HEK293 (cell line): Measurements from ENCODE around the gene FPR1.

ENCODE experiments used
- CTCF ChIA-PET: fragments of 350-600 bp; formaldehyde crosslinking; extraction: SDS; loops from one replicate; lab custom pipeline; 2021; ENCODE audit warnings: antibody characterized with exemption; lab: Yijun Ruan, JAX
- POLR2A ChIA-PET: fragments of 300-600 bp; formaldehyde crosslinking; extraction: SDS; loops from one replicate; lab custom pipeline; 2020; ENCODE audit warnings: antibody characterized with exemption, inconsistent platforms; lab: Yijun Ruan, JAX
- H3K27ac ChIP-seq: fragments of 200-500 bp; sonication (Bioruptor generic); 2 replicates; pipeline ENCODE4 v1.5.1; 2014; ENCODE audit warnings: low read depth, low read length, control low read depth, inconsistent platforms; ENCODE audit errors: extremely low read depth
- H3K36me3 ChIP-seq, 2 experiments: fragments of 200-500 bp in 1 of 2; sonication (Bioruptor generic) in 1 of 2; 1 replicate in 1 of 2; 2 replicates in 1 of 2; pipeline ENCODE4 v1.5.1; 2014 to 2017; ENCODE audit warnings: inconsistent platforms in 2 of 2, low read length in 2 of 2; ENCODE audit not compliant: control insufficient read depth in 2 of 2, insufficient read depth in 1 of 2
- H3K4me1 ChIP-seq: fragments of 200-500 bp; sonication (Bioruptor generic); 2 replicates; pipeline ENCODE4 v1.5.1; 2014; ENCODE audit warnings: mild to moderate bottlenecking, low read length, inconsistent platforms; ENCODE audit not compliant: control insufficient read depth, insufficient read depth
- H3K4me3 ChIP-seq: 2 replicates; pipeline ENCODE4 v1.5.1; 2011; ENCODE audit warnings: low read depth, mild to moderate bottlenecking, control low read depth, low read length, moderate library complexity
- H3K9me3 ChIP-seq: fragments of 200-500 bp; sonication (Bioruptor generic); 2 replicates; pipeline ENCODE4 v1.5.1; 2014; ENCODE audit warnings: low read depth, low read length, inconsistent platforms; ENCODE audit not compliant: control insufficient read depth, insufficient read depth
- KLF17 ChIP-seq: fragments of 450-650 bp; formaldehyde crosslinking; IDR thresholded peaks from 2 replicates; pipeline ENCODE4 v1.5.1; 2016; ENCODE audit warnings: missing biosample characterization, missing genetic modification characterization
- OSR2 ChIP-seq: fragments of 450-650 bp; formaldehyde crosslinking; IDR thresholded peaks from 2 replicates; pipeline ENCODE4 v1.5.1; 2016; ENCODE audit warnings: missing biosample characterization, missing genetic modification characterization
- OVOL3 ChIP-seq: fragments of 450-650 bp; formaldehyde crosslinking; IDR thresholded peaks from 2 replicates; pipeline ENCODE4 v1.5.1; 2016; ENCODE audit warnings: missing biosample characterization, missing genetic modification characterization
- PRDM6 ChIP-seq: fragments of 450-650 bp; formaldehyde crosslinking; IDR thresholded peaks from 2 replicates; pipeline ENCODE4 v1.5.1; 2017; ENCODE audit warnings: missing biosample characterization, missing genetic modification characterization
- YY2 ChIP-seq: fragments of 450-650 bp; formaldehyde crosslinking; IDR thresholded peaks from 2 replicates; pipeline ENCODE4 v1.5.1; 2016; ENCODE audit warnings: missing biosample characterization, missing genetic modification characterization
- ZFP37 ChIP-seq: fragments of 450-650 bp; formaldehyde crosslinking; IDR thresholded peaks from 2 replicates; pipeline ENCODE4 v1.5.1; 2016; ENCODE audit warnings: missing biosample characterization, missing genetic modification characterization
- ZNF140 ChIP-seq: fragments of 450-650 bp; formaldehyde crosslinking; IDR thresholded peaks from 2 replicates; pipeline ENCODE4 v1.5.1; 2016; ENCODE audit warnings: missing biosample characterization, missing genetic modification characterization
- ZNF169 ChIP-seq: fragments of 450-650 bp; formaldehyde crosslinking; IDR thresholded peaks from 2 replicates; pipeline ENCODE4 v1.5.1; 2016; ENCODE audit warnings: missing biosample characterization, missing genetic modification characterization
- ZNF239 ChIP-seq: fragments of 450-650 bp; formaldehyde crosslinking; IDR thresholded peaks from 2 replicates; pipeline ENCODE4 v1.5.1; 2016; ENCODE audit warnings: missing biosample characterization, missing genetic modification characterization
- ZNF341 ChIP-seq: fragments of 450-650 bp; formaldehyde crosslinking; IDR thresholded peaks from 2 replicates; pipeline ENCODE4; 2016; ENCODE audit warnings: low read depth, missing biosample characterization, missing genetic modification characterization
- ZNF354C ChIP-seq: fragments of 450-650 bp; formaldehyde crosslinking; IDR thresholded peaks from 2 replicates; pipeline ENCODE4 v1.5.1; 2016; ENCODE audit warnings: missing biosample characterization, missing genetic modification characterization, low read depth, borderline replicate concordance
- ZNF398 ChIP-seq: fragments of 450-650 bp; formaldehyde crosslinking; IDR thresholded peaks from 2 replicates; pipeline ENCODE4 v1.5.1; 2017; ENCODE audit warnings: missing biosample characterization, missing genetic modification characterization
- ZNF404 ChIP-seq: fragments of 450-650 bp; formaldehyde crosslinking; IDR thresholded peaks from 2 replicates; pipeline ENCODE4 v1.5.1; 2017; ENCODE audit warnings: missing biosample characterization, missing genetic modification characterization
- ZNF423 ChIP-seq: fragments of 450-650 bp; formaldehyde crosslinking; IDR thresholded peaks from 2 replicates; pipeline ENCODE4 v1.5.1; 2016; ENCODE audit warnings: missing biosample characterization, missing genetic modification characterization
- ZNF600 ChIP-seq: fragments of 450-650 bp; formaldehyde crosslinking; IDR thresholded peaks from 2 replicates; pipeline ENCODE4 v1.5.1; 2016; ENCODE audit warnings: missing biosample characterization, missing genetic modification characterization
- ZNF621 ChIP-seq: fragments of 450-650 bp; formaldehyde crosslinking; IDR thresholded peaks from 2 replicates; pipeline ENCODE4 v1.5.1; 2017; ENCODE audit warnings: missing biosample characterization, missing genetic modification characterization
- ZNF707 ChIP-seq: fragments of 450-650 bp; formaldehyde crosslinking; IDR thresholded peaks from 2 replicates; pipeline ENCODE4 v1.5.1; 2016; ENCODE audit warnings: missing biosample characterization, missing genetic modification characterization
- ZNF777 ChIP-seq: fragments of 450-650 bp; formaldehyde crosslinking; IDR thresholded peaks from 2 replicates; pipeline ENCODE4 v1.5.1; 2017; ENCODE audit warnings: missing biosample characterization, missing genetic modification characterization, borderline replicate concordance
- ZNF792 ChIP-seq: fragments of 450-650 bp; formaldehyde crosslinking; IDR thresholded peaks from 2 replicates; pipeline ENCODE4 v1.5.1; 2016; ENCODE audit warnings: missing biosample characterization, missing genetic modification characterization
- ZNF830 ChIP-seq: fragments of 450-650 bp; IDR thresholded peaks from 2 replicates; pipeline ENCODE4 v1.5.0; 2018; ENCODE audit warnings: missing biosample characterization, missing genetic modification characterization, low read depth, mild to moderate bottlenecking, moderate library complexity
- ZSCAN18 ChIP-seq: fragments of 450-650 bp; formaldehyde crosslinking; IDR thresholded peaks from 2 replicates; pipeline ENCODE4 v1.5.1; 2016; ENCODE audit warnings: missing biosample characterization, missing genetic modification characterization

FPR1 gene

GRCh38 chr19:51796195-51796679, 44.6 kb upstream of the FPR1 start:
- H3K27ac ChIP-seq: no peak overlapping the region
- CTCF ChIA-PET: interaction anchor here (1.6 to 1.7 kb wide), 2 partner anchors 12 to 19 kb away, joined by 6 to 8 read pairs; no protein-coding TSS in a partner anchor
- TF ChIP-seq ZNF398 (tag by site-specific recombination) (no peak), ZNF830 (tag by site-specific recombination) (no peak), PRDM6 (tag by site-specific recombination) (no peak), KLF17 (no peak), ZNF140 (tag by site-specific recombination) (no peak), ZNF600 (tag by site-specific recombination) (no peak), ZSCAN18 (tag by site-specific recombination) (no peak)
- TF ChIP-seq, all 188 proteins: peak for 0
- no peak overlapping the region for H3K4me3 ChIP-seq
- H3K4me1 ChIP-seq: no peaks in the 10 kb centered on the region
- H3K9me3 ChIP-seq: no peaks in the 10 kb centered on the region
- H3K36me3 ChIP-seq: no peaks in the 10 kb centered on the region
- POLR2A ChIA-PET: no interaction called here

GRCh38 chr19:51794885-51795490, 43.3 kb upstream of the FPR1 start, which contains the start of gene FPR3:
Gene FPR3 (plus strand): TSS chr19:51795157. CDS start chr19:51823749, 28,592 bp downstream.
- ChIA-PET POLR2A (no interaction called here), CTCF (interaction anchor here (0.6 to 1.6 kb wide), 4 partner anchors 12 to 513 kb away, joined by 3 to 6 read pairs (median 3); no protein-coding TSS in a partner anchor)
- H3K36me3 ChIP-seq: no peaks in the 10 kb centered on the region
- H3K4me3 ChIP-seq: no peak within 1 kb of the TSS
- H3K4me1 ChIP-seq: no peaks in the 10 kb centered on the region
- H3K9me3 ChIP-seq: no peaks in the 10 kb centered on the region
- no peak for TF ChIP-seq ZNF341 (tag by site-specific recombination)
- no peak for TF ChIP-seq OVOL3 (tag by site-specific recombination)
- no peak for TF ChIP-seq ZNF239 (tag by site-specific recombination)
- no peak for TF ChIP-seq ZNF707 (tag by site-specific recombination)
- no peak for TF ChIP-seq OSR2
- no peak for TF ChIP-seq ZNF423
- no peak for TF ChIP-seq ZNF404 (tag by site-specific recombination)
- no peak for TF ChIP-seq ZFP37 (tag by site-specific recombination)
- TF ChIP-seq ZNF354C (tag by site-specific recombination): no peak
- no peak for TF ChIP-seq ZNF169 (tag by site-specific recombination)
- TF ChIP-seq ZNF621 (tag by site-specific recombination): no peak
- TF ChIP-seq ZNF830 (tag by site-specific recombination): no peak
- TF ChIP-seq YY2 (tag by site-specific recombination): no peak
- TF ChIP-seq ZNF792 (tag by site-specific recombination): no peak
- TF ChIP-seq ZNF777: no peak
- TF ChIP-seq, all 188 proteins: peak for 0
- no peak within 1 kb of the TSS for H3K27ac ChIP-seq
